NCI-H82 treated with DMSO at 0.1 percent for 48 hours (cell line): Measurements from ENCODE around the gene ADO.

Source experiments
- DNase-seq: peaks from one replicate; lab custom pipeline; 2025; ENCODE audit not compliant: unreplicated experiment; lab: John Stamatoyannopoulos, UW

The ADO gene

GRCh38 chr10:62817121-62817765 lies 12.7 kb downstream of the ADO start:
- no peak for DNase-seq

GRCh38 chr10:62817766-62818425 lies 13.4 kb downstream of the ADO start:
- no peak for DNase-seq

- no peak for DNase-seq
Measured at GRCh38 chr10:62818426-62819011, 14.0 kb downstream of the ADO start.

GRCh38 chr10:62819141-62819920 lies 14.8 kb downstream of the ADO start:
- no peak for DNase-seq

- no peak for DNase-seq
Measured at GRCh38 chr10:62820586-62820985, 16.1 kb downstream of the ADO start.

- DNase-seq = no peak
Measured at GRCh38 chr10:62826273-62826672, 21.8 kb downstream of the ADO start.

GRCh38 chr10:62829622-62830021 lies 25.1 kb downstream of the ADO start:
- no peak for DNase-seq

GRCh38 chr10:62830679-62831078 lies 26.2 kb downstream of the ADO start:
- no peak for DNase-seq

GRCh38 chr10:62831346-62831745 lies 26.8 kb downstream of the ADO start:
- DNase-seq = no peak

- DNase-seq = no peak
Measured at GRCh38 chr10:62839590-62839989, 35.1 kb downstream of the ADO start.

GRCh38 chr10:62842983-62843382 lies 38.5 kb downstream of the ADO start:
- no peak for DNase-seq

- no peak for DNase-seq
Measured at GRCh38 chr10:62843600-62843999, 39.1 kb downstream of the ADO start.

GRCh38 chr10:62844280-62845011 lies 39.9 kb downstream of the ADO start:
- DNase-seq = no peak

- no peak for DNase-seq
Measured at GRCh38 chr10:62847433-62847832, 42.9 kb downstream of the ADO start.

GRCh38 chr10:62850646-62851045 lies 46.1 kb downstream of the ADO start:
- no peak for DNase-seq

- no peak for DNase-seq
Measured at GRCh38 chr10:62851442-62851841, 46.9 kb downstream of the ADO start.

- DNase-seq = no peak
Measured at GRCh38 chr10:62852961-62853702, 48.6 kb downstream of the ADO start.

GRCh38 chr10:62853710-62854109 lies 49.2 kb downstream of the ADO start:
- DNase-seq = no peak

- DNase-seq = no peak
Measured at GRCh38 chr10:62856021-62856420, 51.5 kb downstream of the ADO start.
